HepG2 (cell line): Measurements from ENCODE around the gene ZNF174. TPM values are rescaled to one million over a fixed set of nuclear protein-coding genes. Genes with fewer than 3 reads are reported as not detected.
A peak's percentile ranks its signal among the peaks of the same experiment; 100 is the strongest.

Experiments
- JUND ChIP-seq: sonication (generic); formaldehyde crosslinking; IDR thresholded peaks from 2 replicates; pipeline ENCODE4 v1.8.0; 2022; ENCODE audit warnings: mild to moderate bottlenecking, missing genetic modification reagents
- MEIS1 ChIP-seq: sonication (generic); formaldehyde crosslinking; IDR thresholded peaks from 2 replicates; pipeline ENCODE4 v1.9.0; 2021; ENCODE audit warnings: mild to moderate bottlenecking, missing genetic modification reagents, moderate library complexity, borderline replicate concordance
- ONECUT2 ChIP-seq: sonication (generic); formaldehyde crosslinking; IDR thresholded peaks from 2 replicates; pipeline ENCODE4 v1.4.0; 2020; ENCODE audit warnings: missing genetic modification reagents
- REPIN1 ChIP-seq: sonication (generic); formaldehyde crosslinking; IDR thresholded peaks from 2 replicates; pipeline ENCODE4 v1.8.0; 2022; ENCODE audit warnings: missing genetic modification reagents, low read depth, mild to moderate bottlenecking, borderline replicate concordance
- ZBTB20 ChIP-seq: sonication (generic); formaldehyde crosslinking; IDR thresholded peaks from 2 replicates; pipeline ENCODE4 v1.8.1; 2023; ENCODE audit warnings: missing genetic modification reagents, low read depth, mild to moderate bottlenecking, borderline replicate concordance
- ZNF264 ChIP-seq: sonication (generic); formaldehyde crosslinking; IDR thresholded peaks from 2 replicates; pipeline ENCODE4 v1.4.0; 2020; ENCODE audit warnings: missing genetic modification reagents
- ZNF446 ChIP-seq: sonication (generic); formaldehyde crosslinking; IDR thresholded peaks from 2 replicates; pipeline ENCODE4 v1.5.0; 2020; ENCODE audit warnings: mild to moderate bottlenecking, missing genetic modification reagents
- ZNF562 ChIP-seq: sonication (generic); formaldehyde crosslinking; IDR thresholded peaks from 2 replicates; pipeline ENCODE4 v1.8.0; 2022; ENCODE audit warnings: missing genetic modification reagents, borderline replicate concordance
- ZNF775 ChIP-seq: sonication (generic); formaldehyde crosslinking; IDR thresholded peaks from 2 replicates; pipeline ENCODE4 v1.4.0; 2020; ENCODE audit warnings: missing genetic modification reagents, mild to moderate bottlenecking, moderate library complexity, borderline replicate concordance
- ZNF816 ChIP-seq: sonication (generic); formaldehyde crosslinking; IDR thresholded peaks from 2 replicates; pipeline ENCODE4 v1.8.0; 2022; ENCODE audit warnings: missing genetic modification reagents, mild to moderate bottlenecking, borderline replicate concordance
- polyA plus RNA-seq, 8 experiments: library from polyadenylated mRNA; depleted of rRNA in 3 of 8; stranded (reverse) in 7 of 8; unstranded in 1 of 8; fragments of >200 nt; fragmentation: Illumina TruSeq in 4 of 8; extraction: Trizol in 4 of 8; gene quantifications; 2 replicates each; pipeline versions ENCODE4 v1.2.1 to v1.2.3, GENCODE V29; 2011 to 2016; ENCODE audit warnings: low read depth in 4 of 8, missing spikeins in 1 of 8, mixed read lengths in 1 of 8; ENCODE audit not compliant: insufficient read depth in 1 of 8
- total RNA-seq, 5 experiments: library from RNA; depleted of rRNA; stranded (reverse); fragments of >200 nt; fragmentation: Illumina TruSeq; extraction: Trizol; gene quantifications; 2 replicates each; pipeline ENCODE4 v1.2.3, GENCODE V29; 2016; ENCODE audit warnings: low read depth in 1 of 5
- TF ChIP-seq, protein P1 (sequence below): sonication (generic); formaldehyde crosslinking; IDR thresholded peaks from 2 replicates; pipeline ENCODE4 v1.4.0; 2020; ENCODE audit warnings: missing genetic modification reagents
- TF ChIP-seq, protein P2 (sequence below): sonication (generic); formaldehyde crosslinking; IDR thresholded peaks from 2 replicates; pipeline ENCODE4 v1.8.1; 2023; ENCODE audit warnings: mild to moderate bottlenecking, missing genetic modification reagents
- TF ChIP-seq, protein P3 (sequence below): sonication (generic); formaldehyde crosslinking; IDR thresholded peaks from 2 replicates; pipeline ENCODE4 v1.4.0; 2020; ENCODE audit warnings: mild to moderate bottlenecking, missing genetic modification reagents
- TF ChIP-seq, protein P4 (sequence below): IDR thresholded peaks from 2 replicates; pipeline ENCODE4 v1.6.1; 2016; ENCODE audit warnings: low read depth, control low read depth
- TF ChIP-seq, protein P5 (sequence below): IDR thresholded peaks from 2 replicates; pipeline ENCODE4 v1.6.1; 2016; ENCODE audit warnings: missing genetic modification reagents, missing compliant biosample characterization
- TF ChIP-seq, protein P6 (sequence below): IDR thresholded peaks from 2 replicates; pipeline ENCODE4 v1.6.1; 2016; ENCODE audit warnings: mild to moderate bottlenecking, missing biosample characterization, missing genetic modification reagents
- TF ChIP-seq, protein P7 (sequence below): sonication (generic); formaldehyde crosslinking; IDR thresholded peaks from 2 replicates; pipeline ENCODE4 v1.4.0; 2020; ENCODE audit warnings: mild to moderate bottlenecking, low read depth, missing genetic modification reagents

Gene ZNF174
- total and polyA plus RNA-seq, 2 of the 13 experiments (the other 11 are each of a cell fraction or from before 2014, with no cell fraction given): 8.3 to 10.6 TPM

DNA sequence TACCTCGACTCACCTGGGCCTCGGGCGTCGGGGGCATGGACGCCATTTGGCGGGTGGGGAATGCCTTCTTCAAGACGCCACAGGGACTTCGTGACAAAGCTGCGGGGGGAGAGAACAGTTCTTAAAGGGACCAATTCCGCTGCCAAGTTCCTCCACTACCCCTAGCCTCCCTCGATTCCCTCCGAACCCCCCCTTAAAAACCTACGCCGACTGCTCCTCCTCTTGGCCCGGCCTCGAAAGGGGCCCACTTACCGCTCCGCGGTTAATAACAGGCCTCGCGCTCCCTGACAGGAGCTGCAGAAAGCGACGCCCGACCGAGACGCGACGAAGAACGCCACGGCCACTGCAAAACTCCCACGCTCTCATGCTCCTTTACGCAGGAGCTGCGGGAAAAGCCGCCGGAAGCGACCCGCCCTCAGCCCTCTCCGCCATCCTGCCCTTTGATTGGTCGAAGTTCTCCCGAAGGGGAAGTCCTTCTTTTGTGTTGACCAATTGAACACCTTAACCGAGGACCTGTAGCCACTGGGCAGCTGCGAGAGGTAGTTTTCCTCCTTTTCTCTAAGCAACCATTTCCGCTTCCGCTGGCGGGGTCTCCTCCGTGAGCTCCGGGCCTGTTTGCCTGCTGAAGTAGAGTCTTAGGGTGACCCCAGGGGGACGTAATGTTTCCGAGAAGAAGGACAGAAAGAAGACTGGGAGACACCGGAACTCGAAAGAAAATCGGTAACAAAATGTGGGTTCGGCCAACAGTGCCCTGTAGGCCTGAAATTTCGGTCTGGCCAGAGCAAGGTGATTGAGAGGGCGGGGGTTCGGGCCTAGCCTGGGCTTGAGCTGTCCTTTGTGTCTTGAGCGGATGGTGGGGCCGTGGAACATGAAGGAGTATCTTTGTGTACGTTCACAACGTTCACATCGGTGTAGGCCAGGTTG lies 42.4 kb downstream of the ZNF174 start, which contains the start of the genes NAA60 and ZNF597 (continued):
- TF ChIP-seq, protein P1, sequence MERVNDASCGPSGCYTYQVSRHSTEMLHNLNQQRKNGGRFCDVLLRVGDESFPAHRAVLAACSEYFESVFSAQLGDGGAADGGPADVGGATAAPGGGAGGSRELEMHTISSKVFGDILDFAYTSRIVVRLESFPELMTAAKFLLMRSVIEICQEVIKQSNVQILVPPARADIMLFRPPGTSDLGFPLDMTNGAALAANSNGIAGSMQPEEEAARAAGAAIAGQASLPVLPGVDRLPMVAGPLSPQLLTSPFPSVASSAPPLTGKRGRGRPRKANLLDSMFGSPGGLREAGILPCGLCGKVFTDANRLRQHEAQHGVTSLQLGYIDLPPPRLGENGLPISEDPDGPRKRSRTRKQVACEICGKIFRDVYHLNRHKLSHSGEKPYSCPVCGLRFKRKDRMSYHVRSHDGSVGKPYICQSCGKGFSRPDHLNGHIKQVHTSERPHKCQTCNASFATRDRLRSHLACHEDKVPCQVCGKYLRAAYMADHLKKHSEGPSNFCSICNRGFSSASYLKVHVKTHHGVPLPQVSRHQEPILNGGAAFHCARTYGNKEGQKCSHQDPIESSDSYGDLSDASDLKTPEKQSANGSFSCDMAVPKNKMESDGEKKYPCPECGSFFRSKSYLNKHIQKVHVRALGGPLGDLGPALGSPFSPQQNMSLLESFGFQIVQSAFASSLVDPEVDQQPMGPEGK (CRISPR knock-in tag): no peak
- TF ChIP-seq, protein P2, sequence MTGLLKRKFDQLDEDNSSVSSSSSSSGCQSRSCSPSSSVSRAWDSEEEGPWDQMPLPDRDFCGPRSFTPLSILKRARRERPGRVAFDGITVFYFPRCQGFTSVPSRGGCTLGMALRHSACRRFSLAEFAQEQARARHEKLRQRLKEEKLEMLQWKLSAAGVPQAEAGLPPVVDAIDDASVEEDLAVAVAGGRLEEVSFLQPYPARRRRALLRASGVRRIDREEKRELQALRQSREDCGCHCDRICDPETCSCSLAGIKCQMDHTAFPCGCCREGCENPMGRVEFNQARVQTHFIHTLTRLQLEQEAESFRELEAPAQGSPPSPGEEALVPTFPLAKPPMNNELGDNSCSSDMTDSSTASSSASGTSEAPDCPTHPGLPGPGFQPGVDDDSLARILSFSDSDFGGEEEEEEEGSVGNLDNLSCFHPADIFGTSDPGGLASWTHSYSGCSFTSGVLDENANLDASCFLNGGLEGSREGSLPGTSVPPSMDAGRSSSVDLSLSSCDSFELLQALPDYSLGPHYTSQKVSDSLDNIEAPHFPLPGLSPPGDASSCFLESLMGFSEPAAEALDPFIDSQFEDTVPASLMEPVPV (CRISPR knock-in tag): no peak
- TF ChIP-seq ZNF816 (CRISPR knock-in tag) (no peak), REPIN1 (no peak), ZNF446 (CRISPR knock-in tag) (no peak), MEIS1 (CRISPR knock-in tag) (no peak), JUND (CRISPR knock-in tag) (no peak), ONECUT2 (CRISPR knock-in tag) (no peak), ZNF264 (CRISPR knock-in tag) (0 out of 2 replicates have a peak, but pooled peaks have one; percentile 17), ZNF562 (CRISPR knock-in tag) (no peak), ZBTB20 (CRISPR knock-in tag) (0 out of 2 replicates have a peak, but pooled peaks have one; percentile 59), ZNF775 (CRISPR knock-in tag) (no peak)
- TF ChIP-seq, protein P3, sequence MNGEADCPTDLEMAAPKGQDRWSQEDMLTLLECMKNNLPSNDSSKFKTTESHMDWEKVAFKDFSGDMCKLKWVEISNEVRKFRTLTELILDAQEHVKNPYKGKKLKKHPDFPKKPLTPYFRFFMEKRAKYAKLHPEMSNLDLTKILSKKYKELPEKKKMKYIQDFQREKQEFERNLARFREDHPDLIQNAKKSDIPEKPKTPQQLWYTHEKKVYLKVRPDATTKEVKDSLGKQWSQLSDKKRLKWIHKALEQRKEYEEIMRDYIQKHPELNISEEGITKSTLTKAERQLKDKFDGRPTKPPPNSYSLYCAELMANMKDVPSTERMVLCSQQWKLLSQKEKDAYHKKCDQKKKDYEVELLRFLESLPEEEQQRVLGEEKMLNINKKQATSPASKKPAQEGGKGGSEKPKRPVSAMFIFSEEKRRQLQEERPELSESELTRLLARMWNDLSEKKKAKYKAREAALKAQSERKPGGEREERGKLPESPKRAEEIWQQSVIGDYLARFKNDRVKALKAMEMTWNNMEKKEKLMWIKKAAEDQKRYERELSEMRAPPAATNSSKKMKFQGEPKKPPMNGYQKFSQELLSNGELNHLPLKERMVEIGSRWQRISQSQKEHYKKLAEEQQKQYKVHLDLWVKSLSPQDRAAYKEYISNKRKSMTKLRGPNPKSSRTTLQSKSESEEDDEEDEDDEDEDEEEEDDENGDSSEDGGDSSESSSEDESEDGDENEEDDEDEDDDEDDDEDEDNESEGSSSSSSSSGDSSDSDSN (CRISPR knock-in tag): 0 out of 2 replicates have a peak, but pooled peaks have one; percentile 19
- TF ChIP-seq, protein P4, sequence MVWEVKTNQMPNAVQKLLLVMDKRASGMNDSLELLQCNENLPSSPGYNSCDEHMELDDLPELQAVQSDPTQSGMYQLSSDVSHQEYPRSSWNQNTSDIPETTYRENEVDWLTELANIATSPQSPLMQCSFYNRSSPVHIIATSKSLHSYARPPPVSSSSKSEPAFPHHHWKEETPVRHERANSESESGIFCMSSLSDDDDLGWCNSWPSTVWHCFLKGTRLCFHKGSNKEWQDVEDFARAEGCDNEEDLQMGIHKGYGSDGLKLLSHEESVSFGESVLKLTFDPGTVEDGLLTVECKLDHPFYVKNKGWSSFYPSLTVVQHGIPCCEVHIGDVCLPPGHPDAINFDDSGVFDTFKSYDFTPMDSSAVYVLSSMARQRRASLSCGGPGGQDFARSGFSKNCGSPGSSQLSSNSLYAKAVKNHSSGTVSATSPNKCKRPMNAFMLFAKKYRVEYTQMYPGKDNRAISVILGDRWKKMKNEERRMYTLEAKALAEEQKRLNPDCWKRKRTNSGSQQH (CRISPR knock-in tag): no peak
- TF ChIP-seq, protein P5, sequence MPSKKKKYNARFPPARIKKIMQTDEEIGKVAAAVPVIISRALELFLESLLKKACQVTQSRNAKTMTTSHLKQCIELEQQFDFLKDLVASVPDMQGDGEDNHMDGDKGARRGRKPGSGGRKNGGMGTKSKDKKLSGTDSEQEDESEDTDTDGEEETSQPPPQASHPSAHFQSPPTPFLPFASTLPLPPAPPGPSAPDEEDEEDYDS (CRISPR knock-in tag): peak; percentile 69
- TF ChIP-seq, protein P6, sequence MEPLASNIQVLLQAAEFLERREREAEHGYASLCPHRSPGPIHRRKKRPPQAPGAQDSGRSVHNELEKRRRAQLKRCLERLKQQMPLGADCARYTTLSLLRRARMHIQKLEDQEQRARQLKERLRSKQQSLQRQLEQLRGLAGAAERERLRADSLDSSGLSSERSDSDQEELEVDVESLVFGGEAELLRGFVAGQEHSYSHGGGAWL (CRISPR knock-in tag): no peak
- TF ChIP-seq, protein P7, sequence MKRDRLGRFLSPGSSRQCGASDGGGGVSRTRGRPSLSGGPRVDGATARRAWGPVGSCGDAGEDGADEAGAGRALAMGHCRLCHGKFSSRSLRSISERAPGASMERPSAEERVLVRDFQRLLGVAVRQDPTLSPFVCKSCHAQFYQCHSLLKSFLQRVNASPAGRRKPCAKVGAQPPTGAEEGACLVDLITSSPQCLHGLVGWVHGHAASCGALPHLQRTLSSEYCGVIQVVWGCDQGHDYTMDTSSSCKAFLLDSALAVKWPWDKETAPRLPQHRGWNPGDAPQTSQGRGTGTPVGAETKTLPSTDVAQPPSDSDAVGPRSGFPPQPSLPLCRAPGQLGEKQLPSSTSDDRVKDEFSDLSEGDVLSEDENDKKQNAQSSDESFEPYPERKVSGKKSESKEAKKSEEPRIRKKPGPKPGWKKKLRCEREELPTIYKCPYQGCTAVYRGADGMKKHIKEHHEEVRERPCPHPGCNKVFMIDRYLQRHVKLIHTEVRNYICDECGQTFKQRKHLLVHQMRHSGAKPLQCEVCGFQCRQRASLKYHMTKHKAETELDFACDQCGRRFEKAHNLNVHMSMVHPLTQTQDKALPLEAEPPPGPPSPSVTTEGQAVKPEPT (CRISPR knock-in tag): no peak
